ENCODE results near the gene SLAMF8.

GRCh38 chr1:159827549-159827948, 876 bp downstream of the SLAMF8 start:
- TF ChIP-seq CTCF (IDR thresholded peaks at IDR 0.05; ENCODE audit: low read depth, low read length, poor library complexity, severe bottlenecking) = no peak
- TF ChIP-seq EZH2phosphoT487 (IDR thresholded peaks at IDR 0.05; ENCODE audit: borderline replicate concordance, low read length) = no peak
